Skeletal muscle tissue (tissue), 4 donors: Measurements from ENCODE around the gene EOLA2. TPM values are rescaled to one million over a fixed set of nuclear protein-coding genes. Genes with fewer than 3 reads are reported as not detected.
"Not testable (repeated sequence)": the region's sequence is repeated elsewhere in the genome, so short reads cannot be mapped to it uniquely, and the experiment has no call there.

Experiments
- H3K27ac ChIP-seq: one replicate; pipeline ENCODE4 v1.7.0; 2013; ENCODE audit warnings: mild to moderate bottlenecking, low read depth, low read length, inconsistent platforms
- H3K27me3 ChIP-seq, 3 donors: one replicate each; pipeline ENCODE4 v1.7.0; 2013; ENCODE audit warnings: low read length in 3 of 3; ENCODE audit not compliant: control insufficient read depth in 3 of 3, insufficient read depth in 3 of 3
- H3K36me3 ChIP-seq, 3 donors: one replicate each; pipeline ENCODE4 v1.7.0; 2013; ENCODE audit warnings: low read length in 3 of 3; ENCODE audit not compliant: control insufficient read depth in 3 of 3, insufficient read depth in 3 of 3
- H3K4me1 ChIP-seq, 3 donors: one replicate each; pipeline ENCODE4 v1.7.0; 2013; ENCODE audit warnings: low read length in 3 of 3, mild to moderate bottlenecking in 3 of 3; ENCODE audit not compliant: control insufficient read depth in 3 of 3, insufficient read depth in 3 of 3
- H3K4me3 ChIP-seq, 3 donors: one replicate each; pipeline ENCODE4 v1.7.0; 2013; ENCODE audit warnings: low read length in 3 of 3
- H3K9ac ChIP-seq, 3 donors: one replicate each; pipeline ENCODE4 v1.7.0; 2013; ENCODE audit warnings: low read length in 3 of 3, mild to moderate bottlenecking in 3 of 3, moderate library complexity in 2 of 3, low read depth in 1 of 3
- H3K9me3 ChIP-seq, 3 donors: one replicate each; pipeline ENCODE4 v1.7.0; 2013; ENCODE audit warnings: low read length in 3 of 3; ENCODE audit not compliant: control insufficient read depth in 3 of 3
- total RNA-seq: library from RNA; depleted of rRNA; stranded (reverse); fragments of >200 nt; gene quantifications from one replicate; pipeline ENCODE4 v1.2.3, GENCODE V29; 2014
- donor health status: Osteomylitis.

EOLA2 gene
- total RNA-seq, 1 donor from 2014 or later = 8.9 TPM

DNA sequence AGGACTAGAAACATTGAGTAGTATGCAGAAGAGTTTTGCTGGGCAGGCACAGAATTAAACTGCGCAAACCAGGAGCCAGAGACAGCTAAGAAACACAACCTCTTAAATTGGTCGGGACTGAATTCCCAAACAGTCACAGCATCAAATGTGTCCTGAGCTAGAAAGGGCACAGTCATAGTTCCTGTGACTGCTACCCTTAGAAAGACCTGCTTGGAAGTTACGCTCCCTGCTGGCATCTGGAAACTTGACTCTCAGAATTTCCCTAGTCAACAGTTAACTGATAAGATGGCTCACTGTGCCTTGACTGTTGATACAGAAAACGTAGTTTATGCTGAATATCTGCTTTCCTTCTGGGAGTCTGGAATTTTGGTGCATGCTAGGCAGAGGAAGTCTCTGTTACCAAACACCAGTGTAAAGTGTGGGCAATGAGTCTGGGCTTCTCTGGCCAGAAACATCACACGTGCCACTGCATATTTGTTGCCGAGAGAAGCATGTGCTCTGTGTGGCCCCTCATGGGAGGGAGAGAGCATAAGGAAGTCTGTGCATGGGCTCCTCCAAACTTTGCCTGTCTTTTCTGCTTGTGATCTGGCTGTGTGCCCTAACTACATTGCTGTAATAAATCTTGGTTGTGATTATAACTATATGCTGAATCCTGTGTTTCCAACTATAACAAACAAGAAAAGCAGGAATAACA, 11.6 kb upstream of the EOLA2 start:
- H3K4me1 ChIP-seq = peaks cover 0 to 7% (median 0%) of the 10 kb centered on the region in 3 donors
- H3K36me3 ChIP-seq = peaks cover 0 to 3% (median 2%) of the 10 kb centered on the region in 3 donors
- no peak overlapping the region for H3K4me3 ChIP-seq
- H3K9me3 ChIP-seq = no peaks in the 10 kb centered on the region
- no peak overlapping the region for H3K9ac ChIP-seq
- no peak overlapping the region for H3K27ac ChIP-seq
- no peaks in the 10 kb centered on the region for H3K27me3 ChIP-seq

GRCh38 chrX:149948016-149948415, 9.7 kb upstream of the EOLA2 start:
- H3K36me3 ChIP-seq = peaks cover 0 to 5% (median 2%) of the 10 kb centered on the region in 3 donors
- H3K27ac ChIP-seq = no peak overlapping the region
- no peaks in the 10 kb centered on the region for H3K27me3 ChIP-seq
- peaks cover 0 to 7% (median 0%) of the 10 kb centered on the region in 3 donors for H3K4me1 ChIP-seq
- H3K9me3 ChIP-seq = no peaks in the 10 kb centered on the region
- H3K4me3 ChIP-seq = no peak overlapping the region
- H3K9ac ChIP-seq = no peak overlapping the region

DNA sequence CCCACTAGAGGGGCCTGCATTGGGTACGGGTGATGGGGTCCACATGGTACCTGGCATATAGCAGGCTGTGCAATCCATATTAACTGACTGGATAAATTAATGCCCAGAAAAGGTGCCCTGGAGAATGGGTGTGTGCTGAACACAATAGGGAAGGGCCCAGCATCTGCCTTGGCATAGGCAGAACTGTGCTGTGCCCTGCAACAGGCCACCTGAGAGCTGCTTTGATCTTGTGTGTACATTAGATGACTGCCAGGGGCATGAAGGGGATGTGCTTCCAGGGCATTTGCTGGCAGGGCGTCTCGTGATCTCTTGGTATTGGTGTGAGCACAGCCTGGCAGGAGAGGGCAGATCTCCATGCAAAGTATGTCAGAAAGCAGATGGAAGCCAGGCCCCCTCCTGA, 8.6 kb upstream of the EOLA2 start:
- not testable (repeated sequence) for H3K27me3 ChIP-seq, H3K9ac ChIP-seq, H3K36me3 ChIP-seq, H3K4me3 ChIP-seq, H3K9me3 ChIP-seq, H3K4me1 ChIP-seq, H3K27ac ChIP-seq

GRCh38 chrX:149945820-149946219, 7.5 kb upstream of the EOLA2 start:
- not testable (repeated sequence) for H3K9ac ChIP-seq, H3K27me3 ChIP-seq, H3K9me3 ChIP-seq, H3K27ac ChIP-seq, H3K36me3 ChIP-seq, H3K4me1 ChIP-seq, H3K4me3 ChIP-seq

DNA sequence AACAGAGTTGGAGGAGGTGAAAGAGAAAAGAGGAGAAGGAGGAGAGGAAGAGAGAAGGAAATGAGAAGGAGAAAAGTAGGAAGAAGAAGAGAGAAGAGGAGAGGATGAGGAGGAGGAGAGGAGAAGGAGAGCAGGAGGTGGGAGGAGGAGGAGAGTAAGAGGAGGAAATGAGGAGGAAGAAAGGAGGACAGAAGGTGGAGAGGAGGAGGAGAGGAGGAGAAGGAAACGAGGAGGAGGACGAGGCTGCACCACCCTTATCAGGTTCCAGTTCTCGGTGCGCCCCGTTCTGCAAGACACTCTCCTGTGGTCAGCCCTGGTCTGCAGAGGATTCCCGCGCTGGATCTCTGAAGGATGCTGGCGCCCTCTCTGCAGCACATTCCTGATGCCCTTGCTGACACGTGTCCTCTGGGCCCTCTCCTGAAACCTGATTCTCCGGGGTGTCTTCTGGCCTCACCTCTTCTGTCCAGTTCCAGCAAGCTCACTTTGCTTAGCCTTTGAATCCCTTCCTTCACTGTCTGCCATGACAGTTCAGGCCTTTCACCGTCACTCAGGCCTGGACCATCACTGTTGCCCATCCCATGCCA, 6.9 kb upstream of the EOLA2 start:
- not testable (repeated sequence) for H3K27me3 ChIP-seq, H3K27ac ChIP-seq

GRCh38 chrX:149940674-149941024, 2.4 kb upstream of the EOLA2 start:
- H3K9ac ChIP-seq = peak overlapping the region in 1 of 3 donors; percentile 33
- H3K27ac ChIP-seq, H3K4me1 ChIP-seq, H3K9me3 ChIP-seq, H3K36me3 ChIP-seq, H3K27me3 ChIP-seq: not testable (repeated sequence)
- peak overlapping the region in 2 of 3 donors; percentile 38 to 64 for H3K4me3 ChIP-seq

More for the DNA sequence above, 6.9 kb upstream of the EOLA2 start:
- not testable (repeated sequence) for H3K4me3 ChIP-seq, H3K36me3 ChIP-seq, H3K4me1 ChIP-seq, H3K9ac ChIP-seq, H3K9me3 ChIP-seq

DNA sequence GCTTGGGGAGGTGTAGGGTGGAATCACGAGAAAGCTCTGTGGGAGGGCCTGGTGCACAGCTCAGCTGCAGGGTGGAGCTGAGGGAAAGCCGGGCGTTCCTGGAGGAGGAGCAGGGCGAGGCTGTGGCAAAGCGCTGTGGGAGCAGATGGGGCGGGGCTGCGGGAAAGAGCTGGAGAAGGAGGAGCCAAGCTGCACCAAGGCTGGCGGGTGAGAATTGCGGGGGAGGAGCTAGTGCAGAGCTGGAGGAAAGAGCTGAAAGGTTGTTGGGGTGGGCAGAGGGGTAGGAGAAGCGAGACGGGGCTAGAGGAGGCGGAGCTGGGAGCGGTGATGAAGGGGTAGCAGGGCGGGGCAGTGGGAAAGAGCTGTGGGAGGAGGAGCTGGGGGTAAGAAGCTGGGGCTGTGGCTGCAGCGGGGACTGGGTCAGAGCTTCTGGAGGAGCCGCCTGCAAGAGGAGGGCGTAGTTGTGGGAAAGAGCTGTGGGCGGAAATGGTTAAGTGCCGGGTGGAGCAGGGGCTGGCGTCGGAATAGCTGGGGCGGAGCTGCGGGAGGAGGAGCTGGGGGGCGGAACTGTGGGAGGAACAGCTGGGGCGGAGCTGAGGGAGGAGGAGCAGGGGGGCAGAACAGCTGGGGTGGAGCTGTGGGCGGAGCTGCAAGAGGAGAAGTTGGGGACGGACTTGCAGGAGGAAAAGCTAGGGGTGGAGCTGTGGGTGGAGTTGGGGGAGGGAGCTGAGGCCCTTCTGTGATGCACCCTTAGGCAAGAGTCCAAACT, 1.8 kb upstream of the EOLA2 start:
- no peaks in the 10 kb centered on the region for H3K9me3 ChIP-seq
- H3K36me3 ChIP-seq = peaks cover 0 to 2% (median 0%) of the 10 kb centered on the region in 3 donors
- peaks cover 5 to 9% (median 8%) of the 10 kb centered on the region in 3 donors for H3K4me1 ChIP-seq
- H3K27me3 ChIP-seq = no peaks in the 10 kb centered on the region
- peak overlapping the region; percentile 90 for H3K27ac ChIP-seq
- peak overlapping the region; percentile 65 to 84 (median 74) for H3K9ac ChIP-seq
- H3K4me3 ChIP-seq = peak overlapping the region; percentile 66 to 72 (median 68)

- H3K27ac ChIP-seq = peak overlapping the region; percentile 90
- H3K4me3 ChIP-seq = peak overlapping the region; percentile 66 to 72 (median 68)
- peaks cover 0 to 2% (median 0%) of the 10 kb centered on the region in 3 donors for H3K36me3 ChIP-seq
- H3K4me1 ChIP-seq = peaks cover 5 to 9% (median 8%) of the 10 kb centered on the region in 3 donors
- peak overlapping the region; percentile 65 to 84 (median 74) for H3K9ac ChIP-seq
- H3K9me3 ChIP-seq = no peaks in the 10 kb centered on the region
- H3K27me3 ChIP-seq = no peaks in the 10 kb centered on the region
Observed at GRCh38 chrX:149939655-149939904, 1.3 kb upstream of the EOLA2 start.

DNA sequence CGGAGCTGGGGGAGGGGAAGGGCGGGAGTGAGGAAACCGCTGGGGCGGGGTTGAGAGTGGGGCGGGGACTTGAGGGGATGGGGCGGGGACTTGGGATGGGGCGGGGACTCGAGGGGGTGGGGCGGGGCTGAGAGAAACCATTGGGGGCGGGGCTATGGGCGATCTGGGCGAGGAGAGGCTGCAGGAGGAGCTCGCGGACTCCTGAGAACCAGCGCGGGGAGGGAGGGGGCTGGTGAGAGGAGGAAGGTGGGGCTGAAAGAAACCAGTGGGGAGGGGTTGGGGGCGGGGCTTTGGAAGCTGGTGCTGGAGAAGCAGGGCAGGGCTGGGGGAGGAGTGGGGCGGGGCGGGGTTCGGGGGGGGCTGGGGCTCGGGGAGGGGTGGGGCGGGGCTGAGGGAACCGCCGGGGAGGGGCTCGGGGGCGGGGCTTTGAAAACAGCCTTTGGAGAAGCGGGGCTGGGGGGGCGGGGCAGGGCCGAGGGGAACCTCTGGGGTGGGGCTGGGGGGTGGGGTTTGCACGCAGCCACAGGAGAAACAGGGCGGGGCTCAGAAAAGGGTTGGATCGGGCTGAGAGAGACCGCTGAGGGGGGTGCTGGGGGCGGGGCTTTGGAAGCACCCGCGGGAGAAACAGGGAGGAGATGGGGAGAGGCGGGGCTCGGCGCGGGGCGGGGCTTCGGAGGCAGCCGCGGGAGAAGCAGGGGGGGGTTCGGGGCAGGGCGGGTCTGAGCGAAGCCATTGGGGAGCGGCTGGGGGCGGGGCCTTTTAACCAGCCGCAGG, 777 bp upstream of the EOLA2 start:
- H3K27ac ChIP-seq = peak overlapping the region; percentile 90
- peaks cover 5 to 9% (median 8%) of the 10 kb centered on the region in 3 donors for H3K4me1 ChIP-seq
- H3K9me3 ChIP-seq = no peaks in the 10 kb centered on the region
- H3K27me3 ChIP-seq = no peaks in the 10 kb centered on the region
- H3K9ac ChIP-seq = peak overlapping the region in 1 of 3 donors; percentile 65
- no peaks in the 10 kb centered on the region for H3K36me3 ChIP-seq
- H3K4me3 ChIP-seq = peak overlapping the region in 2 of 3 donors; percentile 81 to 83
